Hippocampal formation (tissue), 2 donors: ENCODE measurements around the gene PLEKHB2.
"Not testable (repeated sequence)": the region's sequence is repeated elsewhere in the genome, so short reads cannot be mapped to it uniquely, and the experiment has no call there.

ENCODE experiments used
- DNase-seq, 2 donors: peaks; one replicate each; lab custom pipeline; 2025; lab: John Stamatoyannopoulos, UW

PLEKHB2 gene, protein sequence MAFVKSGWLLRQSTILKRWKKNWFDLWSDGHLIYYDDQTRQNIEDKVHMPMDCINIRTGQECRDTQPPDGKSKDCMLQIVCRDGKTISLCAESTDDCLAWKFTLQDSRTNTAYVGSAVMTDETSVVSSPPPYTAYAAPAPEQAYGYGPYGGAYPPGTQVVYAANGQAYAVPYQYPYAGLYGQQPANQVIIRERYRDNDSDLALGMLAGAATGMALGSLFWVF

DNA sequence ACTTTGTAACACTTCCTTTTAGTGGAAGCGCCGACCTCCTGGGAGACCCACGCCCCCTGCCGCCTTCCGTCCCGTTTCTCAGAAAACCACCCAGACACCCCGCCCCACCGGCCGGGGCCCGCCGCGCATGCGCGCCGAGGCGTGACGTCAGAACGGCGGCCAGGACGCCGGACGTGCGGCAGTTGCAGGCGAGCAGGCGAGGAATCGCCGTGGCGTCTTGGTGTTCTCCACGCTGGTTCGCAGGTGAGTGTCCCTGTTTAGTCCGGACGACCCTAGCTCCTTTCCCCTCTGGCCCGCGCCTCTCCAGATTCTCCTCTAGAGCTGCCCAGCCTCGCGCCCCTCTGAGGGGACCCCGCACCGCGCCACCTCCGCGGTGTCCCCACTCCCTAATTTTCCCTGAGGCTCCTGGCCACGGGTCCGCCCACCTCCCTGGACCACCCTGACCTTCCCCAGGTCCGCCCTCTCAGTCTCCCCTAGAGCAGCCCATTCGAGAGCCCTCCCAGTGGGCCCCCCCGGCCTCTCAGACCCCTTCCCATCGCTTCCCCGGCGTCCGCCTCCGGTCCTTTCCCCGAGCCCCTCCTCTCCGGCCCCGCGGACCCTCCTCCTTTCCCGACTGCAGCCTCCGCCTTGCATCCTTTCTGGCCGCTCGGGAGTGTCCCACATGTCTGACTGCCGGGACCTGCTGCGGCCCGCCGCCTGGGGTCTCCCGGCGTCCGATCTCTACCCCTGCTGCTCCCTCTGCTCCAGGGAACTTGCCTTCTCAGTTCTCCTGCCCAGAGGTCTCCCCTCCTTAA, at the start of gene PLEKHB2:
PLEKHB2 (plus strand) TSS at position 181 of the 794 bp plus-strand sequence. CDS start 15,606 bp downstream, outside the sequence.
- DNase-seq = peak; percentile 92 to 93

DNA sequence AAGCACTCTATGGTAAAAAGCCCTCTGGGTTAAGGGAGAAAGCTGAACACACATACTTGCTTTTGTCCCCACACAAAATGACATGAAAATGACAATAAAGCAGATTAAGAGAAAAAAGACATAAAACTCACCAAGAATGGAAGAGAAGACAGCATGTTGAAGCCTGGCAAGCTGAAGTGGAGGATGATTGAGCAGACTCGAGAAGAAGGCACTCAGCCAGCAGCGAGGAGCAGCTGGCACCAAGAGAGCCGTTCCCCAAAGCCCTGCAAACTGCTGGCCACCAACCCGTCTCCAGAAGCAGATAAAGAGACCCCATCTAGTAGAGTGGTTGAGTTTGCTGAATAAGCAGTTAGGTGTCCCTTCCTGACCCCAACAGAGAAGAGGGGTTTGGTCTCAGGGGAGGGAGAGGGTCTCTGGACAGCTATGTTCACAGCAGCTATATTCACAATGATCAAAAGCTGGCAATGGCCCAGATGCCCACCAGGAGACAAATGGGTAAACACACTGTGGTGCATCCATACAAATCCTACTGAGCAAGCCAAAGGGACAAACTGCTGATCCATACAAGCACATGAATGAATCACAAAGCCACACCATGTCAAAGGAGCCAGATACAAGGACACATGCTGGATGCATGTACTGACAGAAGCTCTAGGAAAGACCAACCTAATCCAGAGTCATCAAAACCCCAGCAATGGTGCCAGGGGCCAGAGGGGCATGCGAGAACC, 48.8 kb upstream of the PLEKHB2 start:
- peak; percentile 42 to 51 for DNase-seq

DNA sequence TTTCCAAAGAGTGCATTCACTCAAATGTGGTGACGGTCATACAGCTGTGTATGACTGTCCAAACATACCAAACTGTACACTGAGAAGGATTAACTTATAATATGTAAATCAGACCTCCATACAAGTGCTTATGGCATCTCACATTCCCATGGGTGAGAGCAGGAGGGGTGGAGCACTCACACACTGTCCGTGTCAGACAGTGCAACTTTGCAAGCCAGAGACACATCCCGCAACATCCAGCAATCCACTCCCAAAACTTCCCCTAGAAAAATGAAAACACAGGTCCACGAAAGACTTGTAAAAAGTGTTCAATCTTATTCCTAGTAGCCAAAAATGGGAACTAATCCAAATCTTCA, 48.2 kb upstream of the PLEKHB2 start:
- no peak for DNase-seq

DNA sequence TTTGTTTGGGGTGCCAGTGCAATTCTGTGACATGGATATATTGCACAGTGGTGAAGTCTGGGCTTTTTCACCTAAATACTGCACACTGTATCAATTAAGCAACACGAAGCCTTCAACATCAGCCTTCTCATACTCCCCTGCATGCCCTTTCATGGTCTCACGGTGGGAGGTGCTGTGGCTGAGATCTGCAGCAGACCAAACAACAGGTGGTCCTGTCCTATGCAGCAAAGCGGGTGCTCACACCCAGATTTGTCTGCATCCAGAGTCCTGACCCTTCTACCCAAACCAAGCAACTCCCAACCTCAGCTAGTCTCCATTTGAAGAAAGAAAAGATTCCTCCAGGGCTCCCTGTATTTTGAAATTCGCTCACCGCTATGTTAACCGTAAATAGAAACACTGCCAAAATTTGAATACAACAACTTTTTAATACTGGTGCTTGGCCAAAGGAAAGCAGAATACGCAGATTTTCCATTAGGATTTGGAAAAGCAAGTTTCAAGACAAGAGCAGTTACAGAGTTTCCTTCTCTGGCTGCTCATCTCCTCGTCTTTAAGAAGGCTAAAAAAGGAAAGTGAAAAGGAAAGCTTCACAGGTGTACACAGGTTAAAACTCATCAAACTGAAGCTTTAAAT, 46.8 kb upstream of the PLEKHB2 start:
- no peak for DNase-seq

DNA sequence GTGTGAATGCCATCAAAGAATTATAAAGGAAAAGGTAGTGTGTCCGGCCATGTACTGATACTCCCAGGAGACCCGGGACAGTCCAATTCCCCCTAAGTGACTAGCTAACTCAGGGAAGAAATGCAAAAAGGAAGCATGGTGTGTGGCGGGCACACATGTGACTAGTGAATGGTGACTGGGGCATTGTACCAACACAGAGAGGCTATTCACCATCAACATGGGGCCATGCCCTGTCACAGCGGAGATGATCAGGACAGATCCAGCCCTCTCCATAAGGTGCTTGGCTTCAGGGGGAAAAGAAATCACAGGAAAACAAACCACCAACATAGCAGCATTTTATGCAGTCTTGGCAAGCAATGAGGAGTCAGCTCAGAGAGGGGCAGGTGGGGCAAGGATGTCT, 46.2 kb upstream of the PLEKHB2 start:
- DNase-seq = peak; percentile 76 to 78

DNA sequence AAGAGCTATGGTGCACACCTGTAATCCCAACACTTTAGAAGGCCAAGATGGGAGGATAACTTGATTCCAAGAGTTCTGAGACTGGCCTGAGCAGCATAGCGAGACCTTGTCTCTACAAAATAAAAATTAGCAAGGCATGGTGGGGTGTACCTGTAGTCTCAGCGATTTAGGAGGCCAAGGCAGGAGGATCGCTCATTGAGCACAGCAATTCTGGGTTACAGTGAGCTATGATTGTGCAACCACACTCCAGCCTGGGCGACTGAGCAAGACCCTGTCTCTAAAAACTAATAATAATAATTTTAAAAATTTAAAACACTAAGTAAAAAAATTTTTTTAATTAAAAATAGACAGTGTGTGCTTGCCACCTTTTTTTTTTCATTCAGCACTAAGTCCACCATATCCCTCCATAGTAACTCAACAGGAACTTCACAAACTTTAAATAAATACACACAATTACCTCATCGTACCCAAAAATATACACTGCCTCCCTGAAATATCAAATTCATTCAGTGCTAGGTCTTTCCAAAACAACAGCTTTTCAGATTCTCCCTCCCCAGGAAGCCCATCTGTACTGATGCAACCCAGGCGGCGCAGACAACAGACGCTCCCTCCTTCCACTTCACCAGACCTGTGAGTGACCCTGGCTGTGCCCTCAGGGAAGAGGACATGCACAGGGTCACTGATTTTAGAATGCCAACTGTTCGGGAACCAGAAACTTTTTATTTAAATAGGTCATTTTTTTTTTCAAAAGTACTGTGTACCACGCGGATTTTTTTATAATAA, 41.4 kb upstream of the PLEKHB2 start:
- DNase-seq = no peak

DNA sequence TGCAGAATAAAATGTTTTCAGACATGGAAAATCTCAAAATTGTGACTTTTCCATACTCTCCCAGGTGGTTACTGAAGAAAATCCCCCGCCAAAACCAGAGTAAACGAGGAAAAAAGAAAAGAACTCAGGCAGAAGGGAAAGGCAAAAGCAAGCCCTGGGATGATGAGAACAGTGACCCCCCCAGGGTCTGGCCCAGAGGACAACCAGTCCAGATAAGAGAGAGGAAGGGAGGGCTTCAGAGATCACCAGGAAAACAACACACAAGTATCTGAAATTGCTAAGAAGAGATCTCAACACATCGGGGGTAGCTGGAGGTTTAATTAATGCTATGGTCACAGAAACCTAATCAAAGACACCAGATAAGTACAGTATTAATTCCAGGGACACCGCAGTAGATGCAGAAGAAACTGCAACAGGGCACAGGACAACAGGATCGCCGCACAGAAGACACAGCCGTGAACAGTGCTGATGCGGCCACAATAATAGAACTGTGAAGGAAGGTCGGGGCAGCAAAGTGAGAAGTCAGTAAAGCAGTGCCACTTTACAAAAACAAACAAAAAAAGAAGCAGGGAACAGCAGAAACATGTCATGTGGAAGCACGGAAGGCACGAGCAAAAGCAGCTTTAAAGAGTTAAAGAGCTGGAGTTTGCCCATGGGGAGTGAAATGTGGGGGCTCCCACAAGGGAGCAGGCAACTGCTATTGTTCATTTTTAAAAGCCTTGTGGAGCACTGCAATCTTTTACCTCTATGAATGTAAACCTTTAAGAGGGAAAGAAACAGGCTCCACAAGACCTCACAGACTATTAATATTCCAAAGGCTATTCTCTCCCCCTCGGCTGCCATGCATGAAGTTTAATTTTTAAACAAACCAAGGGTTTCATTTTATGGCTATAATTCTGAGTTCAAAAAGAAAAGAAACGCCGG, 40.3 kb upstream of the PLEKHB2 start:
- no peak for DNase-seq

DNA sequence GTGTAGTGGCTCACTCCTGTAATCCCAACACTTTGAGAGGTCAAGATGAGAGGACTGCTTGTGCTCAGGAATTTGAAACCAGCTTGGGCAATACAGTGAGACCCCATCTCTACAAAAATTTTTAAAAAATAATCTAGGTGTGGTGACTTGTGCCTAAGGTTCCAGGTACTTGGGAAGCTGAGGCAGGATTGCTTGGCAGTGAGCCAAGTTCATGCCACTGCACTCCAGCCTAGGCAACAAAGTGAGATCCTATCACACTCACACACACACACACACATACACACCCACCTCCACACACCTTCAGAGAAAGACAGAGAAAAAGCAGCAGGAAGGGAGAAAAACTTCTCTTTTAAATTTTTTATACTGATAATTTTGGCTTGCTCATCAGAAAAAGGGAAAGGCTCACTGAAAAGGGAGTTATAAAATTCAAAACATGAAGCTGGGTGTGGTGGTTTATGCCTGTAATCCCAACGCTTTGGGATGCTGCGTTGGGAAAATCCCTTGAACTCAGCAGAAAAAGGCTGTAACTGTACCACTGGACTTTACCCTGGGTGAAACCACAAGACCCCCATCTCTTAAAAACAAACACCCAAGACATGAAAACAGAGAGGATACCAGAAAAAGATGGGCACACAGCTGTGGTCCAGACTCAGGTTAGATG, 37.5 kb upstream of the PLEKHB2 start:
- no peak for DNase-seq

DNA sequence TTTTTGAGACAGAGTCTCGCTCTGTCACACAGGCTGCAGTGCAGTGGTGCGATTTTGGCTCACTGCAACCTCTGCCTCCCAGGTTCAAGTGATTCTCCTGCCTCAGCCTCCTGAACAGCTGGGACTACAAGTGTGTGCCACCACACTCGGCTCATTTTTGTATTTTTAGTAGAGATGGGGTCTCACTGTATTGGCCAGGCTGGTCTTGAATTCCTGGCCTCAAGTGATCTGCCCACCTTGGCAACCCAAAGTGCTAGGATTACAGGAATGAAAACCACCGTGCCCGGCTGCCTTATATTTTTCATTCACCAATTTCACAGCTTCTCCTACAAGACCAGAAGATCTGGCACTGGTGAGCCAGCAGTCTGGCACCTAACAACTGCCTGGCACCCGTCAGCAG, 37.0 kb upstream of the PLEKHB2 start:
- DNase-seq = not testable (repeated sequence)

DNA sequence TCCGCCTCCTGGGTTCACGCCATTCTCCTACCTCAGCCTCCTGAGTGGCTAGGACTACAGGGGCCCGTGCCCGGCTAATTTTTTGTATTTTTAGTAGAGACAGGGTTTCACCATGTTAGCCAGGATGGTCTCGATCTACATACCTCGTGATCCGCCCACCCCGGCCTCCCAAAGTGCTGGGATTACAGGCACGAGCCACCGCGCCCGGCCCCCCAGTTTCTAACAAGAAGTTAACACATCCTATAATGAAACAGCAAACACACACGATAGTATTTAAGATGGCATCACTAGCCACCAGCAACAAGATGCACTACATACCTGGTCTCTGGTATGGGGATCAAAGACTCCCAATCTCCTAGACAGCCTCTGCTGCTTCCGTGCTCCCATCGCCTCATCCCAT, 29.6 kb upstream of the PLEKHB2 start:
- DNase-seq = not testable (repeated sequence)

DNA sequence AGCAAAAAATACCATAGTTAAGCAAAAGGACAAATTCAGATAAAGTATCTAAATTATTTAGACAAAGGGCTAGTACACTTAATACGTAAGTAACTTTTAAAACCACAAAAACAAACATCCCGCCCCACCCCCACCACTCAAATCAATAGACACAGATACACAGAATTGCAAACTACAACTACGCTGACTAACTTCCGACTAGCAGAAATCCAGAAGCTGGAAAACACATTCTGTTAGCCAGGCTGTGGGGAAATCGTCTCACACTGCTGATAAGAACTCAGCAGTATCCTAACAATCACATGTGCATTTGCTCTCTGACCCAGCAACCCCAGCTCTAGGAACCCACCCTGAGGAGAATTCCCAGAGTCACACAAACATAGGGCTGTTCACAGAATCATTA, 28.4 kb upstream of the PLEKHB2 start:
- DNase-seq = no peak

DNA sequence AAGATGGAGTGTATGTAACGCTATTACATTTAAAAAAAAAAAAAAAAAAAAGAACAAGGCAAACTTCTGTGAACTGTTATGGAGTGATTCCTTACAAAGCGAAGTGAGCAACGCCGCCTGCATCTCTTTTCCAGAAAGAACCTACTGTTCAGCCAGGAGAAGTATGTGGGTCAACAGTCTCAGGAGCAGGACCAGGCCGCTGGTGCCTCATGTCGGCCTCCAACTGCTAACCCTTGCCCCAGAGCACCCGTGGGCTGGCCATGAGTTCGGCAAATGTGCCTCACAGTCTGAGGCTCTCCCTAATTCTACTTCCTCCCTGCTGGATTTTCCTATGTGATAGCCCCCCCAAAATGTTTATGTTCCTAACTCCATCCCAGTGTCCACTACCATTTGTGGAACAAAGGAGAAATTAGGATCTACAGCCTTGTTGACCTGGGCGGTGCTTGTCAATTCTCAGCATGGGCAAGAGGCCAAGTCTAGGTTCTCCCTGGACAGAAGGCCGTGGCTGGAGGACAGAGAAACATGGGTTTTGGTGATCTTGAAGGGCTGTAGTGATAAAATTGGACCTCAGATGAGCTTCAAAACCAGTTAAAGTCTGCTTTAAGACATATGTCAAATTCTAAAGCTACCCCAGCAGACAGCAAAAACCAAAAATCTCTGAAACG, 27.8 kb upstream of the PLEKHB2 start:
- no peak for DNase-seq

DNA sequence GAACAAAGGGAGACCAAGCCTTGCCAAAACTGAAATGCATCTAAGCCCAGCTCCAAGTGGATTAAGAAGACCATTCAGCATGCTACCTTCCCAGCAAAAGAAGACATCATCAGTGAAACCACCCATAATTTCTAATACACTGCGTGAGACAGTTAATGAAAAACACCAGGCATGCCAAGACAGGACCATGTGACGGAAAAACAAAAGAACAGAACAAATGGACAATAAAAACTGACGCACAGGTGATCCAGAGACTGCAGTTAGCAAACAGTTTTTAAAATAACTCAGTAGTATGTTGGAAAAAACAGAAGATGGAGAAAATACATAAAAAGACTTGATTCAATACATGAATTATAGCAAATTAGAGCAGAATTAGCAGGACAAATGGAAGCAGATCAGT, 27.2 kb upstream of the PLEKHB2 start:
- no peak for DNase-seq

DNA sequence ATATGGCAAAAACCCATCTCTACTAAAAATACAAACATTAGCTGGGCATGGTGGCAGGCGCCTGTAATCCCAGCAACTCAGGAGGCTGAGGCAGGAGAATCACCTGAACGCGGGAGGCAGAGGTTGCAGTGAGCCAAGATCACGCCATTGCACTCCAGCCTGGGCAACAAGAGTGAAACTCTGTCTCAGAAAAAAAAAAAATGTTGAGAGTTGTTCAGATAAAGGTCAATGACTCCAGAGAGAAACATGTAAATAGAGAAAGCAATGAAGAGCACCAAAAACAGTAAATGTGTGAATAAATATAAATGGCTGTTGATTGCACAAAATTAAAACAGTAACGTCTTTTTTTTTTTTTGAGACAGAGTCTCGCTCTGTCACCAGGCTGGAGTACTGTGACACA, 25.2 kb upstream of the PLEKHB2 start:
- DNase-seq = not testable (repeated sequence)

DNA sequence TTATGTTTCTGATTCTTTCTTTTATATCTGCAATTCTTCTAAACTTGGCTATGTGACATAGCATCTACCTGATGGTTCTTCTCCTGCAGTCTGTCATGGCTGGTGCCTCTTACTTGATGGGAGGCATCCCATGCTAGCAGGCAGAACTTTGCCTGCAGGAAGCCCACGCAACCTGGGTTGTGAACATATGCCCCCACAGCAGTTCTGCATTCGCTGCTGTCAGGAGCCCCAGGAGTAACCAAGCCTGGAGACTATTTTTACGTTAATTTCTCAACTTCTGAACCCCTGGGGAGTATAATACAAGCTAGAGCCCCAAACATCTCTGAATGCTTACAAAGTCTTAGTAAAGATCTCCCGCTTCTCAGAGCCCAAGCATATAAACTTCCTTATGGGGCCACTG, 23.9 kb upstream of the PLEKHB2 start:
- DNase-seq = no peak

DNA sequence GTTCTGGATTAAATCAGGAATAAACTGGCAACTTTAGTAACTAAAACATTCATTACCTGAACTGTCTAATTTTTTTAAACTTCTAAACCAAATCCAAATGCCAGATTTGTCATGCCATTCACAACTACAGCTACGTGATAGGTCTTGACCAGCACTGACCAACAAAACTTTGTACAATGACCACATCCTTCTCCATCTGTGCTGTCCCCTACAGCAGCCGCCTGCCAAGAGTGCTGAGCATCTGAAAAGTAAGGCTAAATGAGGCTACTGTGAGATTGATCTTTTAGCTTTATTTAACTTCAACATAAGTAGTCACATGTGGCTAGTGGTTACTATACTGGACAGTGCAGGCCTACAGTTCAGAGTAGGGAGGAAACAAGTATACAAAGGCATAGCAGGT, 19.5 kb upstream of the PLEKHB2 start:
- no peak for DNase-seq

DNA sequence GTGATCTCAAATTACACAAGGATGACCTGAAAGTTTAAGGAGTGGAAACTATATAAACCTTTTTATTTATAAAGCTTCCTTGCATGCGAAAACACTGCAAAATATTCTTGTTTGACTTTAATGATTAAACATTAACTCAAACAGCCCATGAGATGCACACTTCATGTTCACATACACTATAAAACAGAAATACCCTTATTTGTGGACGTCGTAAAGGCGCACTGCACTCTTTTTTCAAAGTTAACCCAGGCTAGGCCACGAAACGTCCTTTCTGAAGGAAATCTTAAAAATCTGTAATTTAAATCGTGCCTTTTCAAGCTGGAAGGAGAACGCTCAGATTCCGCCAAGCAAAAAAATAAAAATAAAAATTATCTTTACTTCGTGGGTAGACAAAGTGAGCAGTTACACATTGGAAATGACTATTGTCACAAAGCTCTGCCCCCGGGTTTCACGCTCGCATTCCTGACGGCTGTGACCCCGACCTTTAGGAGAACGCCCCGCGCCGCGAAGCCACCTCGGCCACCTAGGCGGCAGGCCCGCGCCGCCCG, 12.6 kb upstream of the PLEKHB2 start:
- no peak for DNase-seq

DNA sequence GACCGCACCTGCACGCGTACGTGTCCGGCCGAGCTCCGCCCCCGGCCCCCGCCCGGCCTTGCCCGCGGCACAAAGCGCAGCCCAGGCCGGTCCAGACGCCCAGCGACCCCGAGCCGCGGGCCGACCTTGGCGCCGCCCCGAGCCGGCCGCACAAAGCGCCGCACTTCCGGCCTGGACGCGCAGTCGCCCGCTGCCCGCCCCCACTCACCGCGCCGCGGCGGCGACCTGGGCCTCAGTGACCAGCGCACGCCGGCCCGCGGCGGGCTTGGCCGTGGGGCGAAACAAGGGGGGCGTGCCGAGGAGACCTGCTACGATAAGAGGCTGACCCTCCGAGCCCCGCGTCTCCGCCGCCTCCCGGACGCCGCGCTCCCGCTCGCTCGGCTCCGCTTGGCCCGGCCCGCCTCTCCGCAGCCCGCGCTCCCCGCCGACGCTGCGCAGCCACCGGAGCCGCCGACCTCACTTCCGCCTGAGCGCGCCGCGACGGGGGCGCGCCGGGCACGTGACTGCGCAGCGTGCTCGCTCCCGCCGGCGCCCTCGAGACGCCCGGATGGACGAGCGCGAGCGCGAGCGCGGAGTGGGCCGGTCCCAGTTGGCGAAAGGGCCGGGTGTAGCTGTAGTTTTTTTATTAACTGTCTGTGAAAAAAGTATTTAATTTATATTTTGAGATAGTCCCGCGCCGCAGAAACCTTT, 12.0 kb upstream of the PLEKHB2 start, which contains the start of gene FAM168B:
FAM168B (minus strand) TSS at position 455 of the 690 bp plus-strand sequence. CDS start 10,814 bp downstream, outside the sequence.
- peak; percentile 83 to 85 for DNase-seq
